GM19452 (cell line): Measurements from ENCODE around the gene PCGF3.

Source experiments
- ATAC-seq: cut with Tn5 transposase; IDR thresholded peaks from one replicate; pipeline ENCODE4 v1.9.1; 2021; ENCODE audit not compliant: unreplicated experiment

Gene PCGF3

DNA sequence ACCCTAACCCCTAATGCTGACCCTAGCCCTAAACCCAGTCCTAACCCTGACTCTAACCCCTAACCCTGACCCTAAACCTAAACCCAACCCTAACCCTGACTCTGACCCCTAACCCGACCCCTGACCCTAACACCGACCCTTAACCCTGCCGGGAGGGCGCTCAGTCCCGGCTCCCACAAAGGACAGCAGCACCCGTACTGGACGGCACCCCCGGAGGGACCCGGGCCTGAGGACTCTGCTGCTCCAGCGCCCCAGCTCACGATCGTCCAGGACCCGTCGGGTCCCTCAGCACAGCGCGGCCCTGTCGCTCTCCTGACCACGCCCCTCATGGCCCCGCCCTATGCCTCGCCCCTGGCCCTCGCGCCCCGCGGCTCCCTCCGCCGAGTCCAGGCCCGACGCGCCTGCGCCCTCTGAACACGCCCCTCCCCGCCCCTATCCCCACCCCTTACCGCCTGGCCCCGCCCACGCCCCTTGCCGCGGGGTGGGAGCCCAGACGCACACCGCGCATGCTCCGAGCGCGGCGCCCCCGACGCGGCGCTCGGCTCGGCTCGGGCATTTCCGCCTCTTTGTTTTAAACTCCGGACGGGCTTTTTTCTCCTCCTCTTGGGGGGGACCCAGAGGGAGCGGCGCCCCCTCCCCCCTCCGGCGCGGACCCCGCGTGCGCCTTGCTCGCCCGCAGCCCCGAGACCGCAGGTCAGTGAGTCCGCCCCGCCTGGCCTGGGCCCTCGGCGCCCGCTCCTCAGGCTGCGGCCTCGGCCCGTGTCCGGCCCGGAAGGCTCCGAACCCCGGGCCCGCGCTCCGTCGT is at the start of gene PCGF3:
TSS of gene PCGF3 (plus strand) at position 555 of the 805 bp plus-strand sequence. CDS start 27,849 bp downstream, outside the sequence.
- peak; percentile 90 for ATAC-seq

- no peak for ATAC-seq
Measured at GRCh38 chr4:656436-657337, 48.9 kb upstream of the PCGF3 start.

GRCh38 chr4:657338-657833 is 48.2 kb upstream of the PCGF3 start:
- ATAC-seq: no peak

DNA sequence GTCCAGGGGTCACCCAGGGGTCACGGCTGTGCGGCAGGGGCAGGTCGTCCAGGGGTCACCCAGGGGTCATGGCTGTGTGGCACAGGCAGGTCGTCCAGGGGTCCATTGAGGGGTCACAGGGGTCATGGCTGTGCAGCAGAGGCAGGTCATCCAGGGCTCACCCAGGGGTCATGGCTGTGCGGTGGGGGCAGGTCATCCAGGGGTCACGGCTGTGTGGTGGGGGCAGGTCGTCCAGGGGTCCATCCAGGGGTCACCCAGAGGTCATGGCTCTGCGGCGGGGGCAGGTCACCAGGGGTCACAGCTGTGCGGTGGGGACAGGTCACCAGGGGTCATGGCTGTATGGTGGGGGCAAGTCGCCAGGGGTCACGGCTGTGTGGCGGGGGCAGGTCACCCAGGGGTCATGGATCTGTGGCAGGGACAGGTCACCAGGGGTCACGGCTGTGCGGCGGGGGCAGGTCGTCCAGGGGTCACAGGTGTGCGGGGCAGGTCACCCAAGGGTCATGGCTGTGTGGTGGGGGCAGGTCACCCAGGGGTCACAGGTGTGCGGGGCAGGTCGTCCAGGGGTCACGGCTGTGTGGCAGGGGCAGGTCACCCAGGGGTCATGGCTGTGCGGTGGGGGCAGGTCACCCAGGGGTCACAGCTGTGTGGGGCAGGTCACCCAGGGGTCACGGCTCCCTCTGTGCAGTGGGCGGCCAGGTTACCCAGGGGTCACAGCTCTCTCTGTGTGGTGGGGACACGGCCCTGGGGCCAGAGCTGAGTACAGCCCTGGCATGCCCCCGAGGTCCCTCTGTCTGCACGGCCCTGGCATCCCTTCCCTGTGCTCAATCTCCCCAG is 47.6 kb upstream of the PCGF3 start:
- ATAC-seq: no peak

DNA sequence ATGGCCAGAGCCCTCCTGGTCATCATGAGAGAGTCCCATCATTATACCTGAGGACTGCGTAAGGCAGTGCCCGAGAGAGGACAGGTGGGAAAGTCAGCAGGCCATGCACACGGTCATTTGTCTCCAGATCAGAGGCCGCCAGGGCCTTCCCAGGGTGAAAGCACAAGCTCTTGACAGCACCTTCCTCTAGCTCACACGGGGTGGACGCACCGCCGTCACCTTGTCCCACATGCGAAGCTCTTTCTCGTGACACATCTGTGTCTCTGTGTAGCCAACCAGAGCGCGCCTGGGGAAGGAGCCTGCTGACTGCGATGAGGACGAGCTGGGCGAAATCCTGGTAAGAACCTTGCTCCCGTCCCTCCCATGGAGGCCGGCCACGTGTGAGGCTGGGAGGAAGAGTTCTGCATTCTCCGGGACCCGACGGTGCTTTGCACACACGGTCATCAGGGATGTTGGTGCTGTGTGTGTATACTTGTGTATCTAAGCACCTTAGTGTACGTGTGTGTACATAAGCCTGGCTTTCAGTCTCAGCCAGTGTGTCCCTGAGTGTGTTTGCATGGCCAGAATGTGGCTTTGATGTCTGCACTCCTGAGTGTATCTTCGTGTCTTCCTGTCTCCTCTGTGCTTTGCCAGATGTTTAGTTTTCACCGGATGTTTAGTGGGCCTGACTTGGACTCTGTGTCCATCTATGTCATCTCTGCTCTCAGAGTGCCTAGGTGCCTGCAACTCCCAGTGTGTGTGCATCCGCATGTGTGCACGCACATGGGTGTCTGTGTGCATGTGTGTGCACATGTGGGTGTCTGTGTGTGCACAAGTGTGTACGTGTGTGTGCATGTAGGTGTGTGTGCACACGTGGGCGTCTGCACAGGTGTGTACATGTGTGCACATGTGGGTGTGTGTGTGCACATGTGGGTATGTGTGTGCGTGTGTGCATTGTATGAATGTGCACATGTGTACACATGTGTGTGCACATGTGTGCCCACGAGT is 46.7 kb upstream of the PCGF3 start:
- no peak for ATAC-seq

GRCh38 chr4:659851-660250 is 45.8 kb upstream of the PCGF3 start:
- ATAC-seq: no peak

- ATAC-seq: no peak
Measured at GRCh38 chr4:660401-660800, 45.2 kb upstream of the PCGF3 start.

GRCh38 chr4:661231-661630 is 44.4 kb upstream of the PCGF3 start:
- ATAC-seq: no peak

- no peak for ATAC-seq
Measured at GRCh38 chr4:661881-662761, 43.5 kb upstream of the PCGF3 start.

- no peak for ATAC-seq
Measured at GRCh38 chr4:663046-663437, 42.6 kb upstream of the PCGF3 start.

- ATAC-seq: peak; percentile 52
Measured at GRCh38 chr4:663438-664428, 41.9 kb upstream of the PCGF3 start.

DNA sequence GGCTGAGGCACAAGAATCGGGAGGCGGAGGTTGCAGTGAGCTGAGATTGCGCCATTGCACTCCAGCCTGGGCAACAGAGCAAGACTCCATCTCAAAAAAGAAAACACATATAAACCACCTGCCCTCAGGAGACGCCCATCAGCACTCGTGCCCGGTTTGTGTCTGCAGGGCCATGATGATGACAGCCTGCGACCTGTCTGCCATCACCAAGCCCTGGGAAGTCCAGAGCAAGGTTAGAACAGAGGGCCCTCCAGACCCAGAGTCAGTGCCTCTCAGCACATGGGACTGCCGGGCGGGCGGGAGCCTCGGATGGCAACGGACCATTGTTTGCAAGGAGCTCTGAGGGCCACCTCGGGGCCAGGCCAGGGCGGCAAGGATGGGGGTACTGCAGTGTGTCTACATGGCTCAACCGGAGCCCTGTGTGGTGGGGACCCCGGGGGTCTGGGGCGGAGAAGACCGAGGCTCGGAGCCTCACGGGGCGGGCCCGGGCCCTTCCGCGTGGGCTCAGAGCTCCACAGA is 40.9 kb upstream of the PCGF3 start:
- ATAC-seq: no peak

DNA sequence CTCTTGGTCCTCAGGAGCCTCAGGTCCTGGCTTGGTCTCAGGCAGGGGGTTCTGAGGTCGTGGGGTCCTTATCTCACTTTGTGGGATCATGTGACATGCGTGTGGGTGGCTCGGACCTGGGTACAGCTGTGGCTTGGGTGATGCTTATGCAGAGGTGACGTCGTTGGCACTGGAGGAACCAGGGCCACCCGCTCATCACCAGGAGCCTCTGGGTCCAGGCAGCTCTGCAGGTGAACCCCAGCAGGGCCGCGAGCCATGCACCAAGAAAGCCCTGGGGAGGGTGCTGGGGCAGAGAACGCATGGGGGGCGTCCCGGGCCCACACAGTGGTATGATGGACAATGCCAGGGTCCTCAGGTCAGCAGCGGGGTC is 40.3 kb upstream of the PCGF3 start:
- ATAC-seq: no peak

GRCh38 chr4:665751-666435 is 39.7 kb upstream of the PCGF3 start:
- ATAC-seq: no peak

- no peak for ATAC-seq
Measured at GRCh38 chr4:666436-666810, 39.2 kb upstream of the PCGF3 start.

DNA sequence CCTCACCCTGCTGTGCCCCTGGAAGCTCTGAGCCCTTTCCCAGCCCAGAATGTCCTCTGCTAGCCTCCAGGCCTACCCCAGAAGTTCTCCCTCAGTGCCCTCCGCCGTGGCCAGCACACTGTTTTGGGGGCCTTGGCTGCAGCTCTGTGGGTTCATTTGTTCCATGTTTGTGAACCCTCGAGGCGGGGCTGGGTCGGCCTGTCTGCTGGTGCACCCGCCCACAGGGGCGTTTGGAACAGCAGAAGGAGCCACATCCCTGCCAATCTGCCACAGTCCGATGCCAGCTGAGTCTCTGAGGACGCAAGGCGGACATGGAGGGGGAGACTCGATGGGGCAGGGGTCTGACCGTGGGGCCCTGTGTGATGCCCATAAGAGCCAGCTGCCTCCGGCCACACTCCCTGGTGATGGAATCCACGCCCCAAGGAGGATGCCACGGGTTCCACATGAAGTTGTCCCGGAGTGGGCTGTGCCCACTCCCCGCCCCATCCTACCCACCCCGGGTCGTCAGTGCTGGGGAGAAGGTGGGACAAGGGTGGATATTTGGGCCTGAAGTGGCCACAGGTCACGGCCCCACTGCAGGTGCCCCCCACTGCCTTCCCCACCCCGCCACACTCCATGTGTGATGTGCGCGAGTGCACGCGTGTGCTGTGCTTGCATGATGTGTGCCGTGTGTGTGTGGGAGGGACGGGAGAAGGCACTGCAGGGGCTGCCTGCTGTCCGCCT is 38.6 kb upstream of the PCGF3 start:
- ATAC-seq: no peak
